Measurements from ENCODE around the gene SERTM1. TPM values are rescaled to one million over a fixed set of nuclear protein-coding genes. Genes with fewer than 3 reads are reported as not detected.
A peak's percentile ranks its signal among the peaks of the same experiment; 100 is the strongest.

SERTM1 gene
- total RNA-seq, 1 donor: not detected

- no peaks in the 10 kb centered on the region for H4K20me1 ChIP-seq (ENCODE audit: insufficient read depth, low read length)
- no peaks in the 10 kb centered on the region for H3K27me3 ChIP-seq (ENCODE audit: insufficient read depth, low read length)
- no peak overlapping the region for H2AFZ ChIP-seq (ENCODE audit: low read length)
- H3K9me3 ChIP-seq (ENCODE audit: low read depth, low read length): no peaks in the 10 kb centered on the region
- no peaks in the 10 kb centered on the region for H3K4me1 ChIP-seq (ENCODE audit: insufficient read depth, low read length)
- no peaks in the 10 kb centered on the region for H3K79me2 ChIP-seq (ENCODE audit: insufficient read depth, low read length)
- no peak overlapping the region for H3K4me3 ChIP-seq (ENCODE audit: insufficient read depth, low read length)
- H3K27ac ChIP-seq (ENCODE audit: low read depth, low read length): no peak overlapping the region
- no peak for TF ChIP-seq CTCF (IDR thresholded peaks at IDR 0.05; ENCODE audit: extremely low read depth, low read depth, low read length)
- H3K36me3 ChIP-seq (ENCODE audit: insufficient read depth, low read length): no peaks in the 10 kb centered on the region
- no peak overlapping the region for H3K4me2 ChIP-seq (ENCODE audit: insufficient read depth, low read length)
- DNase-seq (ENCODE audit: insufficient read length, low spot score, missing footprints): peak; percentile 2
Measured at GRCh38 chr13:36639610-36640009, 34.2 kb upstream of the SERTM1 start.

GRCh38 chr13:36650611-36651010, 23.2 kb upstream of the SERTM1 start:
- TF ChIP-seq CTCF (IDR thresholded peaks at IDR 0.05; ENCODE audit: extremely low read depth, low read depth, low read length): no peak
- H3K4me3 ChIP-seq (ENCODE audit: insufficient read depth, low read length): no peak overlapping the region
- DNase-seq (ENCODE audit: insufficient read length, low spot score, missing footprints): no peak

GRCh38 chr13:36665630-36666029, 8.2 kb upstream of the SERTM1 start:
- Histone ChIP-seq H3K4me2 (ENCODE audit: insufficient read depth, low read length) (no peak overlapping the region), H4K20me1 (ENCODE audit: insufficient read depth, low read length) (no peaks in the 10 kb centered on the region), H3K4me3 (ENCODE audit: insufficient read depth, low read length) (no peak overlapping the region), H3K36me3 (ENCODE audit: insufficient read depth, low read length) (no peaks in the 10 kb centered on the region), H3K79me2 (ENCODE audit: insufficient read depth, low read length) (no peaks in the 10 kb centered on the region), H3K27me3 (ENCODE audit: insufficient read depth, low read length) (no peaks in the 10 kb centered on the region), H3K27ac (ENCODE audit: low read depth, low read length) (no peak overlapping the region), H2AFZ (ENCODE audit: low read length) (no peak overlapping the region), H3K9me3 (ENCODE audit: low read depth, low read length) (no peaks in the 10 kb centered on the region), H3K4me1 (ENCODE audit: insufficient read depth, low read length) (no peaks in the 10 kb centered on the region)
- no peak for TF ChIP-seq CTCF (IDR thresholded peaks at IDR 0.05; ENCODE audit: extremely low read depth, low read depth, low read length)
- no peak for DNase-seq (ENCODE audit: insufficient read length, low spot score, missing footprints)

More at GRCh38 chr13:36650611-36651010, 23.2 kb upstream of the SERTM1 start:
- Histone ChIP-seq H4K20me1 (ENCODE audit: insufficient read depth, low read length) (no peaks in the 10 kb centered on the region), H2AFZ (ENCODE audit: low read length) (no peak overlapping the region), H3K4me2 (ENCODE audit: insufficient read depth, low read length) (no peak overlapping the region), H3K4me1 (ENCODE audit: insufficient read depth, low read length) (no peaks in the 10 kb centered on the region), H3K9me3 (ENCODE audit: low read depth, low read length) (no peaks in the 10 kb centered on the region), H3K79me2 (ENCODE audit: insufficient read depth, low read length) (no peaks in the 10 kb centered on the region), H3K27me3 (ENCODE audit: insufficient read depth, low read length) (no peaks in the 10 kb centered on the region), H3K36me3 (ENCODE audit: insufficient read depth, low read length) (no peaks in the 10 kb centered on the region), H3K27ac (ENCODE audit: low read depth, low read length) (no peak overlapping the region)

GRCh38 chr13:36666477-36667229, 7.2 kb upstream of the SERTM1 start:
- TF ChIP-seq CTCF (IDR thresholded peaks at IDR 0.05; ENCODE audit: extremely low read depth, low read depth, low read length): no peak
- H2AFZ ChIP-seq (ENCODE audit: low read length): no peak overlapping the region
- H3K4me3 ChIP-seq (ENCODE audit: insufficient read depth, low read length): no peak overlapping the region
- H3K27ac ChIP-seq (ENCODE audit: low read depth, low read length): no peak overlapping the region
- DNase-seq (ENCODE audit: insufficient read length, low spot score, missing footprints): no peak
- H4K20me1 ChIP-seq (ENCODE audit: insufficient read depth, low read length): no peaks in the 10 kb centered on the region
- H3K79me2 ChIP-seq (ENCODE audit: insufficient read depth, low read length): no peaks in the 10 kb centered on the region
- no peaks in the 10 kb centered on the region for H3K36me3 ChIP-seq (ENCODE audit: insufficient read depth, low read length)
- no peaks in the 10 kb centered on the region for H3K9me3 ChIP-seq (ENCODE audit: low read depth, low read length)
- no peak overlapping the region for H3K4me2 ChIP-seq (ENCODE audit: insufficient read depth, low read length)
- no peaks in the 10 kb centered on the region for H3K4me1 ChIP-seq (ENCODE audit: insufficient read depth, low read length)
- no peaks in the 10 kb centered on the region for H3K27me3 ChIP-seq (ENCODE audit: insufficient read depth, low read length)

Data from osteoblast (primary cell).